Panc1 (cell line): ENCODE data around the gene HES7.

ENCODE experiments used
- POLR2AphosphoS5 ChIP-seq: IDR thresholded peaks from 2 replicates; pipeline ENCODE4 v1.6.1; 2012; ENCODE audit warnings: mild to moderate bottlenecking, low read depth, low read length, moderate library complexity
- SIN3A ChIP-seq: IDR thresholded peaks from 2 replicates; pipeline ENCODE4 v1.6.1; 2012; ENCODE audit warnings: low read depth, mild to moderate bottlenecking, low read length, moderate library complexity, borderline replicate concordance; ENCODE audit not compliant: insufficient read depth
- TF ChIP-seq, protein P1 (sequence below): fragments of 450-650 bp; IDR thresholded peaks from 2 replicates; pipeline ENCODE4 v1.5.1; 2017; ENCODE audit warnings: mild to moderate bottlenecking
- TF ChIP-seq, protein P2 (sequence below), 2 experiments: IDR thresholded peaks; 2 replicates each; pipeline ENCODE4 v1.6.1; 2011 to 2012; ENCODE audit warnings: low read depth in 2 of 2, control low read depth in 1 of 2, low read length in 1 of 2, mild to moderate bottlenecking in 1 of 2, moderate library complexity in 1 of 2; ENCODE audit not compliant: insufficient read depth in 1 of 2

DNA sequence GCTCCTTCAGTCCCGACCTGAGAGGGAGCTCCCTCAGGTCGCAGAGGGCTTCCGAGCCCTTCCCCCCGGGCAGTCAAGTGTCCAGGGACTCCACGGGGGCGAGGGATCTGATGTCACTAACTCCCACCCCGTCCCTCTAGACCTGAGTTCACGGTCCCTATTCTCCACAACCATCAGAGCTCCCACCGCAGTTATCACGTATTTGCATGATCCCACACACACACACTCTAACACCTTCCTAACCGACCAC lies 32.0 kb upstream of the HES7 start:
- TF ChIP-seq, protein P1, sequence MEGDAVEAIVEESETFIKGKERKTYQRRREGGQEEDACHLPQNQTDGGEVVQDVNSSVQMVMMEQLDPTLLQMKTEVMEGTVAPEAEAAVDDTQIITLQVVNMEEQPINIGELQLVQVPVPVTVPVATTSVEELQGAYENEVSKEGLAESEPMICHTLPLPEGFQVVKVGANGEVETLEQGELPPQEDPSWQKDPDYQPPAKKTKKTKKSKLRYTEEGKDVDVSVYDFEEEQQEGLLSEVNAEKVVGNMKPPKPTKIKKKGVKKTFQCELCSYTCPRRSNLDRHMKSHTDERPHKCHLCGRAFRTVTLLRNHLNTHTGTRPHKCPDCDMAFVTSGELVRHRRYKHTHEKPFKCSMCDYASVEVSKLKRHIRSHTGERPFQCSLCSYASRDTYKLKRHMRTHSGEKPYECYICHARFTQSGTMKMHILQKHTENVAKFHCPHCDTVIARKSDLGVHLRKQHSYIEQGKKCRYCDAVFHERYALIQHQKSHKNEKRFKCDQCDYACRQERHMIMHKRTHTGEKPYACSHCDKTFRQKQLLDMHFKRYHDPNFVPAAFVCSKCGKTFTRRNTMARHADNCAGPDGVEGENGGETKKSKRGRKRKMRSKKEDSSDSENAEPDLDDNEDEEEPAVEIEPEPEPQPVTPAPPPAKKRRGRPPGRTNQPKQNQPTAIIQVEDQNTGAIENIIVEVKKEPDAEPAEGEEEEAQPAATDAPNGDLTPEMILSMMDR = no peak
- TF ChIP-seq SIN3A (no peak), POLR2AphosphoS5 (no peak)
- TF ChIP-seq, protein P2, sequence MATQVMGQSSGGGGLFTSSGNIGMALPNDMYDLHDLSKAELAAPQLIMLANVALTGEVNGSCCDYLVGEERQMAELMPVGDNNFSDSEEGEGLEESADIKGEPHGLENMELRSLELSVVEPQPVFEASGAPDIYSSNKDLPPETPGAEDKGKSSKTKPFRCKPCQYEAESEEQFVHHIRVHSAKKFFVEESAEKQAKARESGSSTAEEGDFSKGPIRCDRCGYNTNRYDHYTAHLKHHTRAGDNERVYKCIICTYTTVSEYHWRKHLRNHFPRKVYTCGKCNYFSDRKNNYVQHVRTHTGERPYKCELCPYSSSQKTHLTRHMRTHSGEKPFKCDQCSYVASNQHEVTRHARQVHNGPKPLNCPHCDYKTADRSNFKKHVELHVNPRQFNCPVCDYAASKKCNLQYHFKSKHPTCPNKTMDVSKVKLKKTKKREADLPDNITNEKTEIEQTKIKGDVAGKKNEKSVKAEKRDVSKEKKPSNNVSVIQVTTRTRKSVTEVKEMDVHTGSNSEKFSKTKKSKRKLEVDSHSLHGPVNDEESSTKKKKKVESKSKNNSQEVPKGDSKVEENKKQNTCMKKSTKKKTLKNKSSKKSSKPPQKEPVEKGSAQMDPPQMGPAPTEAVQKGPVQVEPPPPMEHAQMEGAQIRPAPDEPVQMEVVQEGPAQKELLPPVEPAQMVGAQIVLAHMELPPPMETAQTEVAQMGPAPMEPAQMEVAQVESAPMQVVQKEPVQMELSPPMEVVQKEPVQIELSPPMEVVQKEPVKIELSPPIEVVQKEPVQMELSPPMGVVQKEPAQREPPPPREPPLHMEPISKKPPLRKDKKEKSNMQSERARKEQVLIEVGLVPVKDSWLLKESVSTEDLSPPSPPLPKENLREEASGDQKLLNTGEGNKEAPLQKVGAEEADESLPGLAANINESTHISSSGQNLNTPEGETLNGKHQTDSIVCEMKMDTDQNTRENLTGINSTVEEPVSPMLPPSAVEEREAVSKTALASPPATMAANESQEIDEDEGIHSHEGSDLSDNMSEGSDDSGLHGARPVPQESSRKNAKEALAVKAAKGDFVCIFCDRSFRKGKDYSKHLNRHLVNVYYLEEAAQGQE (IDR thresholded peaks at IDR 0.05; ENCODE audit: insufficient read depth in 1 of 2, low read depth in 2 of 2, low read length in 1 of 2) = no peak
